ENCODE measurements around the gene STK32C. TPM values are rescaled to one million over a fixed set of nuclear protein-coding genes. Genes with fewer than 3 reads are reported as not detected.

Gene STK32C
- total RNA-seq, 4 donors from 2014 or later: 3.7 to 13.9 (median 6.7) TPM

DNA sequence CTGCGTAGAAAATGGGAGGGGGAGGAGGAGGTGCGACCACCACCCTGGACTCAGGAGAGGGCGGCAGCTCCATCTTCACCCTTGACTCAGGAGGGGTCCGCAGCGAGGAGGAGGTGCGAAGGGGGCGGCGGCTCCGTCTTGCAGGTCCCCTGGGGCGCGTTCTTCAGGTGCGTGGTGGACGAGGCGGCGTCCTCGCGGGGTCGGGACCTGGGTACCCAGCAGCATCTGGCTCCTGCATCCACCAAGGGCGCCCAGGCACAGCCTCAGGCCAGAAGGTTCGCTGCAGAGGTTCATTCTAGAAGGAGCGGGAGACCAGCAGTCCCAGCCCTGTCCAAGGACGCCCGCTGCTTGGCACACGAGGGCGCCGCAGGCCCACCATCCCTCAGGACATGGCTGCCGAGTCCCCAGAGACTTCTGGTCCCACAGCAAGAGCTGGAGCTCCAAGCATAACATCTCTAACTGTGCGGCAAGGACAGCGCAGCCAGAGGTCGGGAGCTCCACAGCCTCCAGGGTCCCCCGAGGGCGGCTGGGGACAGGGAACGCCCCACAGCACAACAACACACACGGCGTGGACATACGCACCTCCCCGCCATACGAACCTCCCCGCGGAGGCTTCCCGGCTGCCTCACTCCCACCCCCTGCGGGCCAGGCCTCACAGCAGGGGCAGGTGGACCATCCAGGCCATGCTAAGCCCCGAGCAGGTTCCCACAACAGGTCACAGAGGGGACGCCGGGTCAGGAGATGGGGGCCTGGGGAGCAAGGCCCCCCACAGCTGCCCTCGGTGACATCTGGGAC, 137.8 kb downstream of the STK32C start:
- H3K27me3 ChIP-seq: no peaks in the 10 kb centered on the region
- no peak overlapping the region for H3K4me3 ChIP-seq
- no peaks in the 10 kb centered on the region for H3K36me3 ChIP-seq
- intact Hi-C loops (cut with DNase I; ENCODE audit: low total_unique reads) (no loop called here), in situ Hi-C loops (cut with MboI; ENCODE audit: low sequenced_read_pairs in 4 of 4) (no loop called here)
- no peaks in the 10 kb centered on the region for H3K4me1 ChIP-seq
- no peak overlapping the region for H3K27ac ChIP-seq
- H3K9me3 ChIP-seq: no peaks in the 10 kb centered on the region
- TF ChIP-seq POLR2A (IDR thresholded peaks at IDR 0.05): no peak
- TF ChIP-seq, protein P1, sequence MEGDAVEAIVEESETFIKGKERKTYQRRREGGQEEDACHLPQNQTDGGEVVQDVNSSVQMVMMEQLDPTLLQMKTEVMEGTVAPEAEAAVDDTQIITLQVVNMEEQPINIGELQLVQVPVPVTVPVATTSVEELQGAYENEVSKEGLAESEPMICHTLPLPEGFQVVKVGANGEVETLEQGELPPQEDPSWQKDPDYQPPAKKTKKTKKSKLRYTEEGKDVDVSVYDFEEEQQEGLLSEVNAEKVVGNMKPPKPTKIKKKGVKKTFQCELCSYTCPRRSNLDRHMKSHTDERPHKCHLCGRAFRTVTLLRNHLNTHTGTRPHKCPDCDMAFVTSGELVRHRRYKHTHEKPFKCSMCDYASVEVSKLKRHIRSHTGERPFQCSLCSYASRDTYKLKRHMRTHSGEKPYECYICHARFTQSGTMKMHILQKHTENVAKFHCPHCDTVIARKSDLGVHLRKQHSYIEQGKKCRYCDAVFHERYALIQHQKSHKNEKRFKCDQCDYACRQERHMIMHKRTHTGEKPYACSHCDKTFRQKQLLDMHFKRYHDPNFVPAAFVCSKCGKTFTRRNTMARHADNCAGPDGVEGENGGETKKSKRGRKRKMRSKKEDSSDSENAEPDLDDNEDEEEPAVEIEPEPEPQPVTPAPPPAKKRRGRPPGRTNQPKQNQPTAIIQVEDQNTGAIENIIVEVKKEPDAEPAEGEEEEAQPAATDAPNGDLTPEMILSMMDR (IDR thresholded peaks at IDR 0.05 in 4 of 5, conservative IDR thresholded peaks at IDR 0.05 in 1 of 5): no peak
- DNase-seq (no peak), ATAC-seq (no peak)

DNA sequence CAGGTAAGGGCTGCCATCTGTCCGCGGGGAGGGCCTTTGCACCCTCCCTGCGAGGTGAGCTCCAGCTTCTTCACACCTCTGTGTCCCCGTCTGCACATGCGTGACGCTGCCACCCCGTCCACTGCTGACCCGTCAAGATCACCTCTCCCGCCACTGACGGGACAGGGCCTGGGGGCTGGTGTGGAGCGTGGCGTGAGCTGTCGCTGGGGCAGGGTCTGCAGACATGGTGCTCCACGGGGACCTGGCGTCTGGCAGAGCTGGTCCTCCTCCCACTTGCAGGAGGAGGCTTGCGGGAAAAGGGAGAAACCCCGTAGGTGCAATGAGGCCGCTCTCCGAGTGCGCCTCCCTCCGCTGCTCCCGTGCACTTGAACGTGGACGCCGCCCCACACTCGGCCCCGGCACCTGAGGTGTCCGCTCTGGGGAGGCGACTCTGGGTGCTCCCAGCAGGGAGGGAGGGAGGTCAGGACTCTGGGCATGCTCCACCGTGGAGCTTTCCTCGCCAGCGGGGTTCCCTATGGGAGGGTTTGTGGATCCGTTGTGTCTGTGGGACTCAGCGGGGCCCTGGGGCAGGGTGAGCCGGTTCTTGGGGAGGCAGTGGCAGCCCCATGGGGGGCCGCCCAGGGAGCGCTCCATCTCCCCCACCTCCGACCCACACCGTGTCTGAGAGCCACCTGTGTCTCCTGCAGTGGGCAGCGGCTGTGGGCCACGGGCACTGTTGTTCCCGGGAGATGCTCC, 138.6 kb downstream of the STK32C start:
- DNase-seq (no peak), ATAC-seq (no peak)
- intact Hi-C loops (cut with DNase I; ENCODE audit: low total_unique reads) (no loop called here), in situ Hi-C loops (cut with MboI; ENCODE audit: low sequenced_read_pairs in 4 of 4) (no loop called here)
- H3K27ac ChIP-seq: no peak overlapping the region
- no peaks in the 10 kb centered on the region for H3K9me3 ChIP-seq
- H3K36me3 ChIP-seq: no peaks in the 10 kb centered on the region
- no peaks in the 10 kb centered on the region for H3K4me1 ChIP-seq
- no peak overlapping the region for H3K4me3 ChIP-seq
- TF ChIP-seq, protein P1 (IDR thresholded peaks at IDR 0.05 in 4 of 5, conservative IDR thresholded peaks at IDR 0.05 in 1 of 5): no peak
- TF ChIP-seq POLR2A (IDR thresholded peaks at IDR 0.05): no peak
- no peaks in the 10 kb centered on the region for H3K27me3 ChIP-seq

- Histone ChIP-seq H3K36me3 (no peaks in the 10 kb centered on the region), H3K4me3 (no peak overlapping the region), H3K9me3 (no peaks in the 10 kb centered on the region), H3K4me1 (no peaks in the 10 kb centered on the region), H3K27me3 (no peaks in the 10 kb centered on the region), H3K27ac (no peak overlapping the region)
- intact Hi-C loops (cut with DNase I; ENCODE audit: low total_unique reads): no loop called here
- ATAC-seq: no peak
- DNase-seq: no peak
- in situ Hi-C loops (cut with MboI; ENCODE audit: low sequenced_read_pairs in 4 of 4): no loop called here
- TF ChIP-seq POLR2A (IDR thresholded peaks at IDR 0.05): no peak
- TF ChIP-seq, protein P1 (IDR thresholded peaks at IDR 0.05 in 4 of 5, conservative IDR thresholded peaks at IDR 0.05 in 1 of 5): no peak
Observed at GRCh38 chr10:132168571-132169030, 139.1 kb downstream of the STK32C start.

DNA sequence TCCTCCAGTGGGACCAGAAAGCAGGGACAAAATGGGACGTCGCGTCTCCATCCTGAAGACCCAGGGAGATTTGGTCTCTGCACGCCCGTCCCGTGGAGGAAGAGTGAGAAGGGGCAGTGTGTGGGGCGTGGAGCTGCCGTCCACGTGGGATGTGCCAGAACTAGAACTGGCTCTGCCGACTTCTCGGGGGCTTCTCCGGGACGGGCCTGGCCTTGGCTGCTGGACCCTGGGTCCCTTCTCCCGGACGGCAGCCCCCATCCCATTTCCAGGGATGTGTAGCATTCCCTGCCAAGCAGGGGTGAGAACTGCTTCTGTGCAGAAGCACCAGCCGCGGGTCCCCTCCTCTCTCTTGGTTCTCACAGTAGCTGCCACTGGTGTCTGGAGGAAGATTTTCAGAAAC, 139.8 kb downstream of the STK32C start:
- Histone ChIP-seq H3K4me3 (no peak overlapping the region), H3K27me3 (no peaks in the 10 kb centered on the region), H3K27ac (no peak overlapping the region), H3K36me3 (no peaks in the 10 kb centered on the region), H3K9me3 (no peaks in the 10 kb centered on the region), H3K4me1 (peaks cover 2 to 6% of the 10 kb centered on the region in 2 donors)
- ATAC-seq (no peak), DNase-seq (no peak)
- TF ChIP-seq, protein P1 (IDR thresholded peaks at IDR 0.05 in 4 of 5, conservative IDR thresholded peaks at IDR 0.05 in 1 of 5): no peak
- TF ChIP-seq POLR2A (IDR thresholded peaks at IDR 0.05): no peak
- in situ Hi-C loops (cut with MboI; ENCODE audit: low sequenced_read_pairs in 4 of 4) (no loop called here), intact Hi-C loops (cut with DNase I; ENCODE audit: low total_unique reads) (no loop called here)

Measured in gastrocnemius medialis (tissue), 4 donors.